Gastroesophageal sphincter (tissue), 4 donors: ENCODE results near the gene CBARP. TPM values are rescaled to one million over a fixed set of nuclear protein-coding genes. Genes with fewer than 3 reads are reported as not detected.
A peak's percentile ranks its signal among the peaks of the same experiment; 100 is the strongest.

Experiments used
- ATAC-seq: fragments of 150-250 bp; one replicate; pipeline ENCODE4 v1.9.1; 2016; ENCODE audit warnings: mild to moderate bottlenecking, moderate library complexity
- H3K27ac ChIP-seq, 4 donors: fragments of 200-600 bp; sonication (generic) in 3 of 4; 1 replicate in 3 of 4; 2 replicates in 1 of 4; pipeline ENCODE4 v1.5.1; 2016 to 2019
- H3K27me3 ChIP-seq: fragments of 200-600 bp; sonication (generic); one replicate; pipeline ENCODE4 v1.5.1; 2019
- H3K36me3 ChIP-seq, 2 donors: fragments of 200-600 bp; sonication (generic); one replicate each; pipeline ENCODE4 v1.5.1; 2019; ENCODE audit warnings: control low read depth in 1 of 2
- H3K4me1 ChIP-seq, 3 donors: fragments of 200-600 bp; sonication (generic); 1 replicate in 2 of 3; 2 replicates in 1 of 3; pipeline ENCODE4 v1.5.1; 2016 to 2019; ENCODE audit warnings: control low read depth in 2 of 3
- H3K4me3 ChIP-seq, 2 donors: fragments of 200-600 bp; sonication (generic); one replicate each; pipeline ENCODE4 v1.5.1; 2019; ENCODE audit warnings: mild to moderate bottlenecking in 1 of 2, moderate library complexity in 1 of 2
- H3K9me3 ChIP-seq, 3 donors: fragments of 200-600 bp; sonication (generic); one replicate each; pipeline ENCODE4 v1.5.1; 2017 to 2019; ENCODE audit warnings: control low read depth in 2 of 3
- CTCF ChIP-seq, 4 experiments: fragments of 200-600 bp in 2 of 4; fragments of 450-650 bp in 2 of 4; sonication (generic) in 1 of 4; IDR thresholded peaks; one replicate each; pipeline ENCODE4 v1.5.1; 2017 to 2019; ENCODE audit warnings: antibody characterized with exemption in 4 of 4, mild to moderate bottlenecking in 2 of 4, moderate library complexity in 2 of 4
- EP300 ChIP-seq: sonication (generic); formaldehyde crosslinking; IDR thresholded peaks from one replicate; pipeline ENCODE4 v1.6.1; 2017; ENCODE audit warnings: antibody characterized with exemption, mild to moderate bottlenecking
- POLR2A ChIP-seq, 2 donors: fragments of 450-650 bp; IDR thresholded peaks; one replicate each; pipeline ENCODE4 v1.6.1; 2017; ENCODE audit warnings: antibody characterized with exemption in 2 of 2, mild to moderate bottlenecking in 2 of 2, moderate library complexity in 1 of 2
- POLR2AphosphoS5 ChIP-seq: sonication (generic); formaldehyde crosslinking; IDR thresholded peaks from one replicate; pipeline ENCODE4 v1.6.1; 2017; ENCODE audit warnings: antibody characterized with exemption
- WGBS, 2 donors: methylation state at CpG; one replicate each; pipeline ENCODE4 v1.1.5; 2018; ENCODE audit warnings: low coverage in 1 of 2; 5-methylcytosine and 5-hydroxymethylcytosine counted together
- total RNA-seq, 4 donors: library from RNA; depleted of rRNA; stranded (reverse); fragments of >200 nt; gene quantifications; one replicate each; pipeline ENCODE4 v1.1.0, GENCODE V29; 2016

The CBARP gene
- total RNA-seq, 4 donors from 2014 or later, result 0.13 to 0.73 (median 0.49) TPM; not detected in 1

- H3K27me3 ChIP-seq, result no peaks in the 10 kb centered on the region
- peaks cover 0 to 39% (median 9%) of the 10 kb centered on the region in 3 donors for H3K4me1 ChIP-seq
- H3K9me3 ChIP-seq, result no peaks in the 10 kb centered on the region
- H3K27ac ChIP-seq, result no peak overlapping the region
- no peak for TF ChIP-seq POLR2A (IDR thresholded peaks at IDR 0.05)
- no peak for TF ChIP-seq CTCF (IDR thresholded peaks at IDR 0.05)
- TF ChIP-seq POLR2AphosphoS5, result no peak
- TF ChIP-seq EP300, result no peak
- 94% methylated on average over 2 of the region's 16 CpGs; no CpG with 5 or more reads in 1 of the 2 donors for WGBS, 2 donors
- H3K36me3 ChIP-seq, result peaks cover 0 to 86% of the 10 kb centered on the region in 2 donors
- no peak for ATAC-seq
- no peak overlapping the region for H3K4me3 ChIP-seq
Observed at GRCh38 chr19:1224847-1225246, 13.0 kb downstream of the CBARP start.

GRCh38 chr19:1224047-1224825 lies 13.6 kb downstream of the CBARP start:
- no peak for ATAC-seq
- H3K9me3 ChIP-seq, result no peaks in the 10 kb centered on the region
- no peak overlapping the region for H3K4me3 ChIP-seq
- H3K36me3 ChIP-seq, result peaks cover 0 to 88% of the 10 kb centered on the region in 2 donors
- TF ChIP-seq POLR2AphosphoS5 (no peak), EP300 (no peak)
- no peaks in the 10 kb centered on the region for H3K27me3 ChIP-seq
- no CpG with 5 or more reads among the region's 16 CpGs for WGBS, 2 donors
- no peak overlapping the region for H3K27ac ChIP-seq
- H3K4me1 ChIP-seq, result peaks cover 0 to 45% (median 9%) of the 10 kb centered on the region in 3 donors

DNA sequence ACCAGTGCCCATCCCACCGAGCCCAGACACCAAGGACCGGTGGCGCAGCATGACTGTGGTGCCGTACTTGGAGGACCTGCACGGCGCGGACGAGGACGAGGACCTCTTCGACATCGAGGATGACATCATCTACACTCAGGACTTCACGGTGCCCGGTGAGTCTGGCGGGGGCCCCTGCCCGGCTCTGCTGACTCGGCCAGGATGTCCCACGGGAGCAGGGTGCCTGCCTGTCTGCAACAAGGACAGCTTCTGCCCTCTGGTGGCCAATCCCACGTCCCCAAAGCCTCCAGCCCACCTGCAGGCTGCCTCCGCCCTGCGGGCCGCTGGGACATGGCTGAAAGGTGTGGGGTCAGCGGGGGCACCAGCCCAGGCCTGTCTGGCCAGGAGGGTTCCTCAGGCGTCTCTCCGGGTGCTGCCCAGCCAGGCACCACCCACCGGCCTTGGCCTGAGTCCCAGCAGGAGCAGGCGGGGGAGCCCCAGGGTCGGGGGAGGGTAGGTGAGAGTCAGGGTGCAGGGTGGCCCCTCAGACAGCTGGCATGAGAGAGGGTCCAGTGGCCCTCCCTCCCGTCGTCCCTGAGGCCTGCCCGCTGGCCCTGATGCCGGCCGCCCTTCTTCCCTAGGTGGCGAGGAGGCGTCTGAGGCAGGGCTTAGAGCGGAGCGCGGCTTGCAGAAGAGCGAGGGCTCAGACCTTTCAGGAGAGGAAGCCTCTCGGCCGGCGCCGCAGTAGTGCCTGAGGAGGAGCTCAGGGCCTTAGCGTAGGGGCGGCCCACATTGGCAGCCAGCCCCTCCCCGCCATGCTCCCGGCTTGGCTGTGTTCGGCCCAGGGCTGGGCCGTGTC lies 14.6 kb downstream of the CBARP start:
- Histone ChIP-seq H3K9me3 (no peaks in the 10 kb centered on the region), H3K4me3 (no peak overlapping the region), H3K36me3 (peaks cover 0 to 86% of the 10 kb centered on the region in 2 donors), H3K4me1 (peaks cover 0 to 55% (median 13%) of the 10 kb centered on the region in 3 donors), H3K27ac (no peak overlapping the region), H3K27me3 (no peaks in the 10 kb centered on the region)
- ATAC-seq, result no peak
- 20% methylated on average over 1 of the region's 48 CpGs; no CpG with 5 or more reads in 1 of the 2 donors for WGBS, 2 donors
- TF ChIP-seq POLR2A (IDR thresholded peaks at IDR 0.05), result no peak
- TF ChIP-seq EP300, result no peak
- peak in 3 of 4 experiments; percentile 32 to 45 (median 34) for TF ChIP-seq CTCF (IDR thresholded peaks at IDR 0.05)
- TF ChIP-seq POLR2AphosphoS5, result no peak

DNA sequence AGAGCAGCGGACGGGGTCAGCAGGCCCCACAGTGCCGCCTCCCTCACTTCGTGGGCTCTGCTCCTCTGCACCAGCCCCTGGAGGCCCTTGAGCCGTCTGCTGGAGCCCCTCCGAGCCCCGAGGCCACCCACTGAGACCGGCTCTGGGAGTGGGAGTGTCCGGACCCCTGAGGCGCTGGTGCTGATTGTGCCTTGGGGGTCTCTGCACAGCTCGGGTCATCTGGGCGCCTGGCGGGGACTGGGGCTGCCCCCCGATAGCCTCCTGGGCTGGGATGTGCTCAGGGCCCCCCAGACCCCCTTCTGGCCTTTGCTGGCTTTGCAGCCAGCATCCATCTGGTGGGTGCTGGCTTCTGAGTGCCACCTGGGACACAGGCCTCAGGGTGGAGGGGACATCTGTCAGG lies 15.4 kb downstream of the CBARP start:
- ATAC-seq, result no peak
- no CpG with 5 or more reads among the region's 14 CpGs for WGBS, 2 donors
- Histone ChIP-seq H3K9me3 (no peaks in the 10 kb centered on the region), H3K4me3 (no peak overlapping the region), H3K27me3 (no peaks in the 10 kb centered on the region), H3K36me3 (peaks cover 0 to 78% of the 10 kb centered on the region in 2 donors), H3K27ac (peak overlapping the region in 1 of 4 donors; percentile 58), H3K4me1 (peaks cover 0 to 64% (median 18%) of the 10 kb centered on the region in 3 donors)
- TF ChIP-seq POLR2A (IDR thresholded peaks at IDR 0.05) (no peak), POLR2AphosphoS5 (no peak), CTCF (IDR thresholded peaks at IDR 0.05) (no peak), EP300 (no peak)

- ATAC-seq, result no peak
- Histone ChIP-seq H3K4me3 (no peak overlapping the region), H3K36me3 (peaks cover 0 to 73% of the 10 kb centered on the region in 2 donors), H3K9me3 (no peaks in the 10 kb centered on the region), H3K27ac (peak overlapping the region in 2 of 4 donors; percentile 31 to 58), H3K4me1 (peaks cover 0 to 69% (median 23%) of the 10 kb centered on the region in 3 donors), H3K27me3 (no peaks in the 10 kb centered on the region)
- no CpG with 5 or more reads among the region's 22 CpGs for WGBS, 2 donors
- TF ChIP-seq CTCF (IDR thresholded peaks at IDR 0.05) (no peak), POLR2A (IDR thresholded peaks at IDR 0.05) (no peak), POLR2AphosphoS5 (no peak), EP300 (no peak)
Observed at GRCh38 chr19:1221904-1222255, 15.9 kb downstream of the CBARP start.
